Measurements from ENCODE around the gene MDN1. TPM values are rescaled to one million over a fixed set of nuclear protein-coding genes. Genes with fewer than 3 reads are reported as not detected.

Gene MDN1
- total RNA-seq, 2 experiments from 2014 or later: 48.6 to 62.3 TPM

DNA sequence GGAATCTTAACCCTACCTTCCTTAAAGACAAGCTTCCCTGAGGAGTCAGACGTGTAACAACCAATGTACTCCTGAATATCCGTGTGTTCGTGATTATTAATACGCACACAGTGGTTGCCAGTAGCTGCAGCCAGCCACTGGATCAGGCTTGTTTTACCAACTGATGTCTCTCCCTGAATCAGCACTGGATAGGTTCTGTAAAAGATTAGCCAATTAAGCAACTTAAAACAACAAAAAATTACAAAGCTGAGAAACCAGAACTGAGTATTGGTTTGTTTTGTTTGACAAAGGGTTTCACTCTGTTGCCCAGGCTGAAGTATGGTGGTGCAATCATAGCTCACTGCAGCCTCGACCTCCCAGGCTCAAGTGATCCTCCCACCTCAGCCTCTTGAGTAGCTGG is 69.3 kb downstream of the MDN1 start:
- intact Hi-C loops (cut with micrococcal nuclease; ENCODE audit: unreplicated experiment): no loop called here
- no peaks in the 10 kb centered on the region for H3K9me3 ChIP-seq (ENCODE audit: low read length)
- no TSS peak for BruUV-seq (replicated peaks)
- DNase-seq (ENCODE audit: low spot score): no peak
- peaks cover 88% of the 10 kb centered on the region for H3K36me3 ChIP-seq (ENCODE audit: insufficient read depth, low read length)
- no peaks in the 10 kb centered on the region for H3K79me2 ChIP-seq (ENCODE audit: insufficient read depth, low read depth, low read length)
- no peak overlapping the region for H3K27ac ChIP-seq (ENCODE audit: low read depth, low read length, poor library complexity, severe bottlenecking)
- H4K20me1 ChIP-seq (ENCODE audit: insufficient read depth, low read length): no peaks in the 10 kb centered on the region
- no peak overlapping the region for H3K4me2 ChIP-seq (ENCODE audit: low read length)
- no peak overlapping the region for H2AFZ ChIP-seq (ENCODE audit: low read length)
- ChIA-PET CTCF (ENCODE audit: unreplicated experiment) (no interaction called here), POLR2A (interaction anchor here (0.6 to 0.7 kb wide), 2 partner anchors 14 to 1982 kb away, joined by 3 read pairs; no protein-coding TSS in a partner anchor)
- no peaks in the 10 kb centered on the region for H3K9me2 ChIP-seq (ENCODE audit: insufficient read depth, low read length)
- TF ChIP-seq, protein P1, sequence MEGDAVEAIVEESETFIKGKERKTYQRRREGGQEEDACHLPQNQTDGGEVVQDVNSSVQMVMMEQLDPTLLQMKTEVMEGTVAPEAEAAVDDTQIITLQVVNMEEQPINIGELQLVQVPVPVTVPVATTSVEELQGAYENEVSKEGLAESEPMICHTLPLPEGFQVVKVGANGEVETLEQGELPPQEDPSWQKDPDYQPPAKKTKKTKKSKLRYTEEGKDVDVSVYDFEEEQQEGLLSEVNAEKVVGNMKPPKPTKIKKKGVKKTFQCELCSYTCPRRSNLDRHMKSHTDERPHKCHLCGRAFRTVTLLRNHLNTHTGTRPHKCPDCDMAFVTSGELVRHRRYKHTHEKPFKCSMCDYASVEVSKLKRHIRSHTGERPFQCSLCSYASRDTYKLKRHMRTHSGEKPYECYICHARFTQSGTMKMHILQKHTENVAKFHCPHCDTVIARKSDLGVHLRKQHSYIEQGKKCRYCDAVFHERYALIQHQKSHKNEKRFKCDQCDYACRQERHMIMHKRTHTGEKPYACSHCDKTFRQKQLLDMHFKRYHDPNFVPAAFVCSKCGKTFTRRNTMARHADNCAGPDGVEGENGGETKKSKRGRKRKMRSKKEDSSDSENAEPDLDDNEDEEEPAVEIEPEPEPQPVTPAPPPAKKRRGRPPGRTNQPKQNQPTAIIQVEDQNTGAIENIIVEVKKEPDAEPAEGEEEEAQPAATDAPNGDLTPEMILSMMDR (conservative IDR thresholded peaks at IDR 0.05; ENCODE audit: low read length): no peak
- no peak for TF ChIP-seq EZH2phosphoT487 (IDR thresholded peaks at IDR 0.05; ENCODE audit: borderline replicate concordance, low read depth, low read length)
- H3K4me1 ChIP-seq (ENCODE audit: insufficient read depth, low read length, poor library complexity, severe bottlenecking): no peaks in the 10 kb centered on the region
- no peak overlapping the region for H3K4me3 ChIP-seq (ENCODE audit: low read depth, low read length, poor library complexity, severe bottlenecking)

DNA sequence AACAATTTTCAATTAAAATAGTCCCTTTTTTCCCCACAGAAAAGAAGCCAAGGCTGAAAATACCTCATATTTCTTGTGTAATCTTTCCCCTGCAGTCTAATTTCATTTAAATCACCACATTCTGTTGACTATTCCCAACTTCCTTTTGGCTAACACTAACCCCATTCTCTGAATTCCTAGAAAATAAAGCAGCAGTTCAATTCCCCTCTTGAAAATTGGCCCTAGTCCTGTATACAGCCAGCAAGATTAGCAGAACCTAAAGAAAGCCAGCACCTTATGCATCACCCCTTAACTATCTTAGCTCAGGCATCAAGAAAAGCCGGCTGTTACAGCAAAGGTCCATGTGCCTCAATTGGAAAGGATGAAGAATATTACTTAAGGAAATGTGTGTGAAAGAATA is 69.7 kb downstream of the MDN1 start:
- POLR2A ChIA-PET: no interaction called here
- no peak for DNase-seq (ENCODE audit: low spot score)
- CTCF ChIA-PET (ENCODE audit: unreplicated experiment): no interaction called here

DNA sequence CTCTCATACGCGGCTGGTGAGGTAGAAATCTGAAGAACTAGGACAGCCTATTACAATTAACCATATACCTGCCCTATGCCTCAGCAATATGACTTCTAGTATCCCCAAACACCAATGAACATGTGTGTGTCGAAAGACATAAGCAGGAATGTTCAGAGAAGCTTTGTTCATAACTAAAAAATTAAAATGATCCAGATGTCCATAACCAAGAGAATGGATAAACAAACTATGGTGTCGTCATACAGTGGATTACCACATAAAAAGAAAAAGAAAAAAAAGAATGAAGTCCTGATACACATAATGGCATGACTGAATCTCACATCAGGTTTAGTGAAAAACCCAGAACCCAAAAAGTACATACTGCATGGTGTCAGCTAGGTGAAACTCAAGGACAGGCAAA is 73.9 kb downstream of the MDN1 start:
- Histone ChIP-seq H3K36me3 (ENCODE audit: insufficient read depth, low read length) (peaks cover 90% of the 10 kb centered on the region), H2AFZ (ENCODE audit: low read length) (no peak overlapping the region), H3K4me1 (ENCODE audit: insufficient read depth, low read length, poor library complexity, severe bottlenecking) (no peaks in the 10 kb centered on the region), H3K9me3 (ENCODE audit: low read length) (no peaks in the 10 kb centered on the region), H3K79me2 (ENCODE audit: insufficient read depth, low read depth, low read length) (no peaks in the 10 kb centered on the region), H3K9me2 (ENCODE audit: insufficient read depth, low read length) (no peaks in the 10 kb centered on the region), H3K27ac (ENCODE audit: low read depth, low read length, poor library complexity, severe bottlenecking) (no peak overlapping the region), H3K4me2 (ENCODE audit: low read length) (no peak overlapping the region), H4K20me1 (ENCODE audit: insufficient read depth, low read length) (no peaks in the 10 kb centered on the region), H3K4me3 (ENCODE audit: low read depth, low read length, poor library complexity, severe bottlenecking) (no peak overlapping the region)
- no peak for DNase-seq (ENCODE audit: low spot score)
- CTCF ChIA-PET (ENCODE audit: unreplicated experiment): no interaction called here
- intact Hi-C loops (cut with micrococcal nuclease; ENCODE audit: unreplicated experiment): no loop called here
- POLR2A ChIA-PET: no interaction called here
- BruUV-seq (replicated peaks): no TSS peak
- no peak for TF ChIP-seq EZH2phosphoT487 (IDR thresholded peaks at IDR 0.05; ENCODE audit: borderline replicate concordance, low read depth, low read length)
- TF ChIP-seq, protein P1 (conservative IDR thresholded peaks at IDR 0.05; ENCODE audit: low read length): no peak

More for the DNA sequence above, 69.7 kb downstream of the MDN1 start:
- Histone ChIP-seq H3K36me3 (ENCODE audit: insufficient read depth, low read length) (peaks cover 88% of the 10 kb centered on the region), H2AFZ (ENCODE audit: low read length) (no peak overlapping the region), H3K9me3 (ENCODE audit: low read length) (no peaks in the 10 kb centered on the region), H3K4me2 (ENCODE audit: low read length) (no peak overlapping the region), H3K9me2 (ENCODE audit: insufficient read depth, low read length) (no peaks in the 10 kb centered on the region), H3K4me1 (ENCODE audit: insufficient read depth, low read length, poor library complexity, severe bottlenecking) (no peaks in the 10 kb centered on the region), H3K79me2 (ENCODE audit: insufficient read depth, low read depth, low read length) (no peaks in the 10 kb centered on the region), H3K27ac (ENCODE audit: low read depth, low read length, poor library complexity, severe bottlenecking) (no peak overlapping the region), H4K20me1 (ENCODE audit: insufficient read depth, low read length) (no peaks in the 10 kb centered on the region), H3K4me3 (ENCODE audit: low read depth, low read length, poor library complexity, severe bottlenecking) (no peak overlapping the region)
- BruUV-seq (replicated peaks): no TSS peak
- intact Hi-C loops (cut with micrococcal nuclease; ENCODE audit: unreplicated experiment): no loop called here
- TF ChIP-seq, protein P1 (conservative IDR thresholded peaks at IDR 0.05; ENCODE audit: low read length): no peak
- TF ChIP-seq EZH2phosphoT487 (IDR thresholded peaks at IDR 0.05; ENCODE audit: borderline replicate concordance, low read depth, low read length): no peak

Measured in OCI-LY7 (cell line).